Glutamatergic neuron (in vitro differentiated cells): ENCODE results near the gene HMSD. TPM values are rescaled to one million over a fixed set of nuclear protein-coding genes. Genes with fewer than 3 reads are reported as not detected.
A peak's percentile ranks its signal among the peaks of the same experiment; 100 is the strongest.

Source experiments
- DNase-seq: peaks from one replicate; pipeline ENCODE4 v3.0.0; 2022
- H3K27ac Mint-ChIP-seq: one replicate; pipeline ENCODE4 v1.8.0; 2020; ENCODE audit warnings: mild to moderate bottlenecking, mixed read lengths, inconsistent platforms; ENCODE audit not compliant: unreplicated experiment
- H3K27me3 Mint-ChIP-seq: one replicate; pipeline ENCODE4 v1.8.0; 2020; ENCODE audit warnings: mild to moderate bottlenecking, moderate library complexity, mixed read lengths, inconsistent platforms; ENCODE audit not compliant: unreplicated experiment
- H3K36me3 Mint-ChIP-seq: one replicate; pipeline ENCODE4 v1.8.0; 2020; ENCODE audit warnings: mild to moderate bottlenecking, mixed read lengths, inconsistent platforms; ENCODE audit not compliant: unreplicated experiment
- H3K4me1 Mint-ChIP-seq: one replicate; pipeline ENCODE4 v1.8.0; 2020; ENCODE audit warnings: mild to moderate bottlenecking, low read depth, mixed read lengths, inconsistent platforms; ENCODE audit not compliant: unreplicated experiment
- H3K4me3 Mint-ChIP-seq: one replicate; pipeline ENCODE4 v1.8.0; 2020; ENCODE audit warnings: mild to moderate bottlenecking, mixed read lengths, inconsistent platforms; ENCODE audit not compliant: unreplicated experiment
- H3K9me3 Mint-ChIP-seq: one replicate; pipeline ENCODE4 v1.8.0; 2020; ENCODE audit warnings: mild to moderate bottlenecking, moderate library complexity, mixed read lengths, inconsistent platforms; ENCODE audit not compliant: unreplicated experiment
- total RNA-seq: library from RNA; stranded (reverse); fragmentation: NEBNext Ultra II Directional; extraction: Animal tissue kit (Norgen Biotek cat#: 25700); gene quantifications from one replicate; pipeline ENCODE4 v1.2.1, GENCODE V29; 2021; ENCODE audit not compliant: unreplicated experiment
- TF ChIP-seq, protein P1 (sequence below): fragments of 200-600 bp; sonication (generic); IDR thresholded peaks from one replicate; pipeline ENCODE4 v1.5.0; 2021; ENCODE audit not compliant: partially characterized antibody, unreplicated experiment

Gene HMSD
- total RNA-seq, 1 donor from 2014 or later = not detected

DNA sequence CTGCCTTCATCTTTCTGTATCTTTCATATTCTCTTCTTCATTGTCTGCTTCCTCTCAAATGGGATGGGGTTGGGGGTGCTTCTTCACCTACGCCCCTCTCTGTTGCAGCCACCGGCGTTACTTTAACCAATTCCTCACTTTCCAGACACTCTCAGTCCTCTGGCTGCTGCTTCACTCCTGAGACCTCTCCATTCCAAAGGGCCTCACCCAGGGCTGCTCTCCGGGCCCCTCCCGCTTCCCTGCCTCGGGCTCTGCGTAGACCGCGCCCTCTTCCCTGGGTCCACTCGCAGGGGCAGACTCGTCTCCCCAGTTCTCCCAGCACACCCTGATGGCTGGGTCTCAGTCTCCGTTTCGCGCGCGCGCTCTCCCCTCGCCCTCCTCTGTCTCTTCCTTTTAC, 21.7 kb downstream of the HMSD start:
- TF ChIP-seq, protein P1, sequence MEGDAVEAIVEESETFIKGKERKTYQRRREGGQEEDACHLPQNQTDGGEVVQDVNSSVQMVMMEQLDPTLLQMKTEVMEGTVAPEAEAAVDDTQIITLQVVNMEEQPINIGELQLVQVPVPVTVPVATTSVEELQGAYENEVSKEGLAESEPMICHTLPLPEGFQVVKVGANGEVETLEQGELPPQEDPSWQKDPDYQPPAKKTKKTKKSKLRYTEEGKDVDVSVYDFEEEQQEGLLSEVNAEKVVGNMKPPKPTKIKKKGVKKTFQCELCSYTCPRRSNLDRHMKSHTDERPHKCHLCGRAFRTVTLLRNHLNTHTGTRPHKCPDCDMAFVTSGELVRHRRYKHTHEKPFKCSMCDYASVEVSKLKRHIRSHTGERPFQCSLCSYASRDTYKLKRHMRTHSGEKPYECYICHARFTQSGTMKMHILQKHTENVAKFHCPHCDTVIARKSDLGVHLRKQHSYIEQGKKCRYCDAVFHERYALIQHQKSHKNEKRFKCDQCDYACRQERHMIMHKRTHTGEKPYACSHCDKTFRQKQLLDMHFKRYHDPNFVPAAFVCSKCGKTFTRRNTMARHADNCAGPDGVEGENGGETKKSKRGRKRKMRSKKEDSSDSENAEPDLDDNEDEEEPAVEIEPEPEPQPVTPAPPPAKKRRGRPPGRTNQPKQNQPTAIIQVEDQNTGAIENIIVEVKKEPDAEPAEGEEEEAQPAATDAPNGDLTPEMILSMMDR = no peak
- peak overlapping the region; percentile 94 for H3K4me3 Mint-ChIP-seq
- peak; percentile 51 for DNase-seq
- H3K4me1 Mint-ChIP-seq = peaks cover 15% of the 10 kb centered on the region
- peaks cover 22% of the 10 kb centered on the region for H3K27me3 Mint-ChIP-seq
- H3K27ac Mint-ChIP-seq = peak overlapping the region; percentile 100
- H3K36me3 Mint-ChIP-seq = no peaks in the 10 kb centered on the region
- H3K9me3 Mint-ChIP-seq = peaks cover 12% of the 10 kb centered on the region

DNA sequence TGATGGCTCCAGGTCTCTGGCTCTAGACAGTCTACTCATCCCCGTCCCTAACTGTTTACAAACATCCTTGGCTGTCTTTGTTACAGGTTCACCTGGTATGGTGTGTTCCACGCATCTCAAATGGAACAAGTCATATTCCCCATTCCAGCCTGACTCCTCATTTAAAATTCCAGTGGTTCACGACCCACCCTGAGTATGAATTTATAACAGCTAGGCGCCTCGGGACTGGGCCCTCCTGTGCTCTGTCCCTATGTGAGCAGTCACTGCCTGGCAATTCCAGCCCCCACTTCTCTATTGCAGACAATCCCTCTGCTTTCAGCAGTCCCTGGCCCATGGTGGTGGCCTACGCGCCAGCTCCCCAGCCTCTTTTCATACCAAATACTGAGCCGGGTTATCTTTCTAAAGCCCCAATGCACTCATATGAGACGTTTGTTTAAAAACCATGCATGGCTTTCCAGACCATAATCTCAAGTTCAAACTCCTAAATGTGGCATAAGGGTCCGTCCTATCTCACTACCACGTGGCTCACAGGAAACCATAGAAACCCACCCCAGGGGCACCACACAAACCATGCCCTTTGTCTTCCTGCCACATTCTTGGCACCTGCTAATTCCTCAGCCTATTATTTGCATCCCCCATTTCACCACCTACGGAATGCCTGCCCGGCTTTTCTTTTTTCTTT, 22.4 kb downstream of the HMSD start:
- DNase-seq = no peak
- Mint-ChIP-seq H3K36me3 (no peaks in the 10 kb centered on the region), H3K4me3 (peak overlapping the region; percentile 94), H3K27me3 (peaks cover 22% of the 10 kb centered on the region), H3K4me1 (peaks cover 15% of the 10 kb centered on the region), H3K27ac (peak overlapping the region; percentile 100), H3K9me3 (peaks cover 12% of the 10 kb centered on the region)
- TF ChIP-seq, protein P1 = no peak

DNA sequence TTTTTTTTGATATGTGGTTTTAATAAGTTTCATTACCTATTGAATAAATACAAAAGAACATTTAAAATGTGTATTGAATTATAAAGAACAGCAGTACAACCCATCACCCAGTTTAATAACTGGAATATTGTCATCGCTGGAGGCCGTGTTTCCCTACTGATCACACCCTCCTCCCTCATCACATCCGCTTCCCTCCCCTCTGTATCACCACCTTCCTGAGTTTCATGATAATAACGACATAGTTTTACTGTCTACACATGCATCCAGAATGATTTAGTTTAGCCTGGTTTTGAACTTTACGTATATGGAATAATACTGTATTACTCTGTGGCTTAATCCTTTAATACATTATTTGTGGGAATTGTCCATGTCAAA, 22.9 kb downstream of the HMSD start:
- Mint-ChIP-seq H3K36me3 (no peaks in the 10 kb centered on the region), H3K9me3 (peaks cover 12% of the 10 kb centered on the region), H3K27ac (peak overlapping the region; percentile 100), H3K27me3 (peaks cover 22% of the 10 kb centered on the region), H3K4me1 (peaks cover 15% of the 10 kb centered on the region), H3K4me3 (peak overlapping the region; percentile 56)
- DNase-seq = no peak
- TF ChIP-seq, protein P1 = no peak

DNA sequence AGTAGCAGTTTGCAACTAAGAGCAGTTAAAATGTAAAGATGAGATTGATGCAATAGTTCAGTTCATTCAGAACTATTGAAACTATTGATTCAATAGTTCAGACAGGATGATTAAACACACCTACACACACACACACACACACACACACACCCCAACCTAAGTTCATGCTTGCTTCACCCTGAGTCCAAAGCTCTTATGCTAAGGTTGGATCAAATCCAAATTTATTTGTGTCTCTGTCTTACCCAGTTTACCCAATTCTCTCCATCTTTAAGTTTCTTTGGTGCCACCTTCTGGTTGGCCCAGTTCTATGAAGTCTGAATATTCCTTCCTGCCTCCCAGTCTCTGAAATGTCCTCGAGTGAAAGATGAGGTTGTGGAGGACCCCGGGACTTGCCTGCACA, 25.9 kb downstream of the HMSD start:
- TF ChIP-seq, protein P1 = no peak
- DNase-seq = no peak
- Mint-ChIP-seq H3K4me3 (no peak overlapping the region), H3K27ac (no peak overlapping the region), H3K9me3 (peaks cover 3% of the 10 kb centered on the region), H3K27me3 (peaks cover 12% of the 10 kb centered on the region), H3K36me3 (no peaks in the 10 kb centered on the region), H3K4me1 (peaks cover 8% of the 10 kb centered on the region)

DNA sequence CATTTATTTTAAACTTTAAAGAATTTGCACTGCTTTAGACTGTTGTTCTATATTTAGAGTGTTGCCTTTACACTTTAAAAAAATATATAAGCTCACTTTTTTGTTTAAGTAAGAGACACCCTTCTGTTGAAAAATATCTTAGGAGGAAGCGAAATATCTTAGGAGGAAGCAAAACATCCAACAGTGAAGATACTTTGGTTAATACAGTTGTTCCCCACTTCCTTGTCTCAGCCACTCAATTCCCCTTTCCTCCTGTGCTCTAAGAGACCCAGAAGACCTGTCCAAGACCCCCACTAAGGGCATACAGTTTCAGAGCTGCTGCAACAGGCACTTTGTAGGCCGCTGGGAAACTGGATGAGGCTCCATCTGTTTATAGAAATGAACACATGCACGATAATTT, 26.5 kb downstream of the HMSD start:
- H3K4me1 Mint-ChIP-seq = peaks cover 8% of the 10 kb centered on the region
- no peaks in the 10 kb centered on the region for H3K36me3 Mint-ChIP-seq
- DNase-seq = no peak
- H3K4me3 Mint-ChIP-seq = no peak overlapping the region
- no peak overlapping the region for H3K27ac Mint-ChIP-seq
- peaks cover 10% of the 10 kb centered on the region for H3K27me3 Mint-ChIP-seq
- H3K9me3 Mint-ChIP-seq = peaks cover 3% of the 10 kb centered on the region
- TF ChIP-seq, protein P1 = no peak
